ENCODE data around the gene AMY1A.
"Not testable (repeated sequence)": the region's sequence is repeated elsewhere in the genome, so short reads cannot be mapped to it uniquely, and the experiment has no call there.

DNA sequence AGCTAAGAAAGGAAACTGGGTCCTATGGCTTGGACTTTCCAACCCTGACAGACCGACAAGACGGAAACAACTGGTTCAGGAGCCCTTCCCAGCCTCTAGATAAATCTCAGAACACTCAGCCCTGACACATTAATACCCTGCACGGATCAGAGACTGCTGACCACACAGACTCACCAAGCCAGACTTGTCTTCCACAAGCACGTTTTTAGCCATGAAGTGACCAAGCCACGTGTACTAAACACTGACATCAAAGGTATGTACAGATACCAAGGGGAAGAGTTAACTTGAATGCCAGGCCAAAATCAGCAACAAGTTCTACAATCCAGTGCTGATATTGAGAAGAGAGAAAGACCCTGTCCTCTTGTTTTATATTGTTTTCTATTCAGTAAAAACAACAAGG is 40.5 kb downstream of the AMY1A start, which contains the start of gene AMY1B:
- not testable (repeated sequence) for TF ChIP-seq EZH2phosphoT487 (IDR thresholded peaks at IDR 0.05; ENCODE audit: borderline replicate concordance, low read depth); EP300 (IDR thresholded peaks at IDR 0.05; ENCODE audit: borderline replicate concordance in 1 of 2, low read depth in 1 of 2, low read length in 1 of 2); SIN3A (IDR thresholded peaks at IDR 0.05; ENCODE audit: borderline replicate concordance, low read depth, low read length); TAF1 (IDR thresholded peaks at IDR 0.05; ENCODE audit: borderline replicate concordance, low read depth, low read length); RAD21 (IDR thresholded peaks at IDR 0.05; ENCODE audit: low read length); MEF2A (IDR thresholded peaks at IDR 0.05; ENCODE audit: borderline replicate concordance, low read depth); RXRA (IDR thresholded peaks at IDR 0.05; ENCODE audit: borderline replicate concordance, low read depth); FOXJ3 (CRISPR knock-in tag; IDR thresholded peaks at IDR 0.05); JUND (IDR thresholded peaks at IDR 0.05); POLR2AphosphoS5 (IDR thresholded peaks at IDR 0.05; ENCODE audit: low read depth, low read length)
- TF ChIP-seq, protein P1, sequence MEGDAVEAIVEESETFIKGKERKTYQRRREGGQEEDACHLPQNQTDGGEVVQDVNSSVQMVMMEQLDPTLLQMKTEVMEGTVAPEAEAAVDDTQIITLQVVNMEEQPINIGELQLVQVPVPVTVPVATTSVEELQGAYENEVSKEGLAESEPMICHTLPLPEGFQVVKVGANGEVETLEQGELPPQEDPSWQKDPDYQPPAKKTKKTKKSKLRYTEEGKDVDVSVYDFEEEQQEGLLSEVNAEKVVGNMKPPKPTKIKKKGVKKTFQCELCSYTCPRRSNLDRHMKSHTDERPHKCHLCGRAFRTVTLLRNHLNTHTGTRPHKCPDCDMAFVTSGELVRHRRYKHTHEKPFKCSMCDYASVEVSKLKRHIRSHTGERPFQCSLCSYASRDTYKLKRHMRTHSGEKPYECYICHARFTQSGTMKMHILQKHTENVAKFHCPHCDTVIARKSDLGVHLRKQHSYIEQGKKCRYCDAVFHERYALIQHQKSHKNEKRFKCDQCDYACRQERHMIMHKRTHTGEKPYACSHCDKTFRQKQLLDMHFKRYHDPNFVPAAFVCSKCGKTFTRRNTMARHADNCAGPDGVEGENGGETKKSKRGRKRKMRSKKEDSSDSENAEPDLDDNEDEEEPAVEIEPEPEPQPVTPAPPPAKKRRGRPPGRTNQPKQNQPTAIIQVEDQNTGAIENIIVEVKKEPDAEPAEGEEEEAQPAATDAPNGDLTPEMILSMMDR (IDR thresholded peaks at IDR 0.05) = not testable (repeated sequence)
- TF ChIP-seq, protein P2, sequence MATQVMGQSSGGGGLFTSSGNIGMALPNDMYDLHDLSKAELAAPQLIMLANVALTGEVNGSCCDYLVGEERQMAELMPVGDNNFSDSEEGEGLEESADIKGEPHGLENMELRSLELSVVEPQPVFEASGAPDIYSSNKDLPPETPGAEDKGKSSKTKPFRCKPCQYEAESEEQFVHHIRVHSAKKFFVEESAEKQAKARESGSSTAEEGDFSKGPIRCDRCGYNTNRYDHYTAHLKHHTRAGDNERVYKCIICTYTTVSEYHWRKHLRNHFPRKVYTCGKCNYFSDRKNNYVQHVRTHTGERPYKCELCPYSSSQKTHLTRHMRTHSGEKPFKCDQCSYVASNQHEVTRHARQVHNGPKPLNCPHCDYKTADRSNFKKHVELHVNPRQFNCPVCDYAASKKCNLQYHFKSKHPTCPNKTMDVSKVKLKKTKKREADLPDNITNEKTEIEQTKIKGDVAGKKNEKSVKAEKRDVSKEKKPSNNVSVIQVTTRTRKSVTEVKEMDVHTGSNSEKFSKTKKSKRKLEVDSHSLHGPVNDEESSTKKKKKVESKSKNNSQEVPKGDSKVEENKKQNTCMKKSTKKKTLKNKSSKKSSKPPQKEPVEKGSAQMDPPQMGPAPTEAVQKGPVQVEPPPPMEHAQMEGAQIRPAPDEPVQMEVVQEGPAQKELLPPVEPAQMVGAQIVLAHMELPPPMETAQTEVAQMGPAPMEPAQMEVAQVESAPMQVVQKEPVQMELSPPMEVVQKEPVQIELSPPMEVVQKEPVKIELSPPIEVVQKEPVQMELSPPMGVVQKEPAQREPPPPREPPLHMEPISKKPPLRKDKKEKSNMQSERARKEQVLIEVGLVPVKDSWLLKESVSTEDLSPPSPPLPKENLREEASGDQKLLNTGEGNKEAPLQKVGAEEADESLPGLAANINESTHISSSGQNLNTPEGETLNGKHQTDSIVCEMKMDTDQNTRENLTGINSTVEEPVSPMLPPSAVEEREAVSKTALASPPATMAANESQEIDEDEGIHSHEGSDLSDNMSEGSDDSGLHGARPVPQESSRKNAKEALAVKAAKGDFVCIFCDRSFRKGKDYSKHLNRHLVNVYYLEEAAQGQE (IDR thresholded peaks at IDR 0.05; ENCODE audit: low read depth, low read length) = not testable (repeated sequence)
- TF ChIP-seq, protein P3, sequence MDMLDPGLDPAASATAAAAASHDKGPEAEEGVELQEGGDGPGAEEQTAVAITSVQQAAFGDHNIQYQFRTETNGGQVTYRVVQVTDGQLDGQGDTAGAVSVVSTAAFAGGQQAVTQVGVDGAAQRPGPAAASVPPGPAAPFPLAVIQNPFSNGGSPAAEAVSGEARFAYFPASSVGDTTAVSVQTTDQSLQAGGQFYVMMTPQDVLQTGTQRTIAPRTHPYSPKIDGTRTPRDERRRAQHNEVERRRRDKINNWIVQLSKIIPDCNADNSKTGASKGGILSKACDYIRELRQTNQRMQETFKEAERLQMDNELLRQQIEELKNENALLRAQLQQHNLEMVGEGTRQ (IDR thresholded peaks at IDR 0.05; ENCODE audit: borderline replicate concordance, low read depth, low read length) = not testable (repeated sequence)

Measured in SK-N-SH (cell line).